PFSK-1 (cell line): Measurements from ENCODE around the gene PTTG1IP.

Source experiments
- POLR2AphosphoS5 ChIP-seq: IDR thresholded peaks from 2 replicates; pipeline ENCODE4 v1.6.1; 2012; ENCODE audit warnings: low read depth, mild to moderate bottlenecking, control low read depth, low read length, moderate library complexity
- SIN3A ChIP-seq: IDR thresholded peaks from 2 replicates; pipeline ENCODE4 v1.6.1; 2012; ENCODE audit warnings: mild to moderate bottlenecking, low read length, moderate library complexity, borderline replicate concordance; ENCODE audit not compliant: insufficient read depth
- TAF1 ChIP-seq: IDR thresholded peaks from 2 replicates; pipeline ENCODE4 v1.6.1; 2012; ENCODE audit warnings: low read length, control low read depth, borderline replicate concordance; ENCODE audit not compliant: insufficient read depth
- TF ChIP-seq, protein P1 (sequence below), 2 experiments: IDR thresholded peaks; 2 replicates each; pipeline versions ENCODE4 v1.6.1 to v1.8.0; 2011 to 2012; ENCODE audit warnings: low read depth in 2 of 2, low read length in 2 of 2, control low read depth in 1 of 2, inconsistent platforms in 1 of 2, mild to moderate bottlenecking in 1 of 2, moderate library complexity in 1 of 2; ENCODE audit not compliant: insufficient read depth in 1 of 2

DNA sequence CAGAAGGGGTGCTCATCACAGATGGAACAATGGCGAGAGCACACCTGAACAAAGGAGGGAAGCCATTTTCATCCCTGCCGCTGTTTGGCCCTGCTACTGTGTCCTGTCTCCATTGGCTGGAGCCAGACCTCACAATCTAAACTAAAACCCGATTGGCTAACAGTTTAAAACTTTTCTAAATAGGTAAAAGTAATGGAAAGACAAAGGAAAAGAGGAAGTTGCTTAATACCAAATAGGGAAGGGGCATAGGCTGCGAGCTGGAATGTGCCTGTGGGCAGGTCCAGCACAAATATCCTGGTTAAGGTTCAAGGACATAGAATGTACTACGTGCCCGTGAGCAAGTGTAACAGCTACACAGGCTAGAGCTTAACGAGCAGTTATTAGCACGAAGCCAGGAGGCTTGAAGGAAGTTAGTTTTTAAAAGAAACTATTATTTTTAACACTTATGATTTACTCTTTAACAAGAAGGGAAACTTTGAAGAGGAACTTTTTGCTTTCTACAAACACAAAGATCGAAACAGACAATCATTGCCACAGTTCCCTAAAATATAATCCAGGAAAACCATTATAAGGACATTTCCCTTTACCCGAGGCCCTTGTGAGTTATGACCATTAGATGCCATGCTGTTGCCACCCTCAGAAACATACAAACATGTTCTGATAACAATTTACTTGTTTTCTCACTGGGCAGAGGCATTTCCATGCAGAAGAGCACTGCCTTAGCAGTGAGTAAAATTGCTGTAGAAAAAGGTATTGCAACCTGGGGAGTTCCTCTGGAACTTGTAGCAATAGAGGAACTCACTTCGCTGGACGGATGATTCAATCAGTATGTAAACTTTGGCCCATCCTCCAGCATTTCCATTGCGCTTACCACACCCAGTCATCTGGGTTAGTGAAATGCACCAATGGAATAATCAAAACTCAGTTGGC lies 4.8 kb upstream of the PTTG1IP start:
- TF ChIP-seq, protein P1, sequence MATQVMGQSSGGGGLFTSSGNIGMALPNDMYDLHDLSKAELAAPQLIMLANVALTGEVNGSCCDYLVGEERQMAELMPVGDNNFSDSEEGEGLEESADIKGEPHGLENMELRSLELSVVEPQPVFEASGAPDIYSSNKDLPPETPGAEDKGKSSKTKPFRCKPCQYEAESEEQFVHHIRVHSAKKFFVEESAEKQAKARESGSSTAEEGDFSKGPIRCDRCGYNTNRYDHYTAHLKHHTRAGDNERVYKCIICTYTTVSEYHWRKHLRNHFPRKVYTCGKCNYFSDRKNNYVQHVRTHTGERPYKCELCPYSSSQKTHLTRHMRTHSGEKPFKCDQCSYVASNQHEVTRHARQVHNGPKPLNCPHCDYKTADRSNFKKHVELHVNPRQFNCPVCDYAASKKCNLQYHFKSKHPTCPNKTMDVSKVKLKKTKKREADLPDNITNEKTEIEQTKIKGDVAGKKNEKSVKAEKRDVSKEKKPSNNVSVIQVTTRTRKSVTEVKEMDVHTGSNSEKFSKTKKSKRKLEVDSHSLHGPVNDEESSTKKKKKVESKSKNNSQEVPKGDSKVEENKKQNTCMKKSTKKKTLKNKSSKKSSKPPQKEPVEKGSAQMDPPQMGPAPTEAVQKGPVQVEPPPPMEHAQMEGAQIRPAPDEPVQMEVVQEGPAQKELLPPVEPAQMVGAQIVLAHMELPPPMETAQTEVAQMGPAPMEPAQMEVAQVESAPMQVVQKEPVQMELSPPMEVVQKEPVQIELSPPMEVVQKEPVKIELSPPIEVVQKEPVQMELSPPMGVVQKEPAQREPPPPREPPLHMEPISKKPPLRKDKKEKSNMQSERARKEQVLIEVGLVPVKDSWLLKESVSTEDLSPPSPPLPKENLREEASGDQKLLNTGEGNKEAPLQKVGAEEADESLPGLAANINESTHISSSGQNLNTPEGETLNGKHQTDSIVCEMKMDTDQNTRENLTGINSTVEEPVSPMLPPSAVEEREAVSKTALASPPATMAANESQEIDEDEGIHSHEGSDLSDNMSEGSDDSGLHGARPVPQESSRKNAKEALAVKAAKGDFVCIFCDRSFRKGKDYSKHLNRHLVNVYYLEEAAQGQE (IDR thresholded peaks at IDR 0.05; ENCODE audit: insufficient read depth in 1 of 2, low read depth in 2 of 2, low read length in 2 of 2): no peak
- TF ChIP-seq POLR2AphosphoS5 (no peak), SIN3A (no peak), TAF1 (no peak)
